Activated naive CD8-positive, alpha-beta T cell treated with anti-CD3 and anti-CD28 coated beads for 36 hours (primary cell): ENCODE results near the gene UBE2I. TPM values are rescaled to one million over a fixed set of nuclear protein-coding genes. Genes with fewer than 3 reads are reported as not detected.

Experiments used
- DNase-seq: peaks from one replicate; pipeline ENCODE4 v3.0.0; 2021
- H3K27ac Mint-ChIP-seq: one replicate; pipeline ENCODE4 v1.8.0; 2022; ENCODE audit warnings: mild to moderate bottlenecking, moderate library complexity, mixed read lengths
- H3K27me3 Mint-ChIP-seq: one replicate; pipeline ENCODE4 v1.8.0; 2022; ENCODE audit warnings: mild to moderate bottlenecking, mixed read lengths
- H3K36me3 Mint-ChIP-seq: one replicate; pipeline ENCODE4 v1.8.0; 2021; ENCODE audit warnings: mild to moderate bottlenecking, mixed read lengths
- H3K4me1 Mint-ChIP-seq: one replicate; pipeline ENCODE4 v1.8.0; 2021; ENCODE audit warnings: mixed read lengths
- H3K4me3 Mint-ChIP-seq: one replicate; pipeline ENCODE4 v1.8.0; 2022; ENCODE audit warnings: mild to moderate bottlenecking, moderate library complexity, mixed read lengths
- H3K9me3 Mint-ChIP-seq: one replicate; pipeline ENCODE4 v1.8.0; 2022; ENCODE audit warnings: mixed read lengths
- total RNA-seq, 2 experiments: library from RNA; stranded (reverse); gene quantifications; one replicate each; pipeline ENCODE4 v1.2.3, GENCODE V29; 2021

The UBE2I gene
- total RNA-seq, 2 experiments from 2014 or later: 280 to 282 TPM

GRCh38 chr16:1333854-1334700, 24.6 kb downstream of the UBE2I start:
- peaks cover 39% of the 10 kb centered on the region for H3K27me3 Mint-ChIP-seq
- no peak overlapping the region for H3K4me3 Mint-ChIP-seq
- no peak overlapping the region for H3K27ac Mint-ChIP-seq
- H3K36me3 Mint-ChIP-seq: no peaks in the 10 kb centered on the region
- H3K9me3 Mint-ChIP-seq: no peaks in the 10 kb centered on the region
- no peak for DNase-seq
- H3K4me1 Mint-ChIP-seq: peaks cover 16% of the 10 kb centered on the region

GRCh38 chr16:1334739-1335138, 25.3 kb downstream of the UBE2I start:
- no peaks in the 10 kb centered on the region for H3K36me3 Mint-ChIP-seq
- H3K9me3 Mint-ChIP-seq: no peaks in the 10 kb centered on the region

GRCh38 chr16:1335211-1335971, 26.0 kb downstream of the UBE2I start:
- DNase-seq: no peak
- no peak overlapping the region for H3K27ac Mint-ChIP-seq
- H3K4me1 Mint-ChIP-seq: peaks cover 16% of the 10 kb centered on the region
- no peaks in the 10 kb centered on the region for H3K36me3 Mint-ChIP-seq
- no peaks in the 10 kb centered on the region for H3K9me3 Mint-ChIP-seq
- H3K27me3 Mint-ChIP-seq: peaks cover 39% of the 10 kb centered on the region
- H3K4me3 Mint-ChIP-seq: no peak overlapping the region

More at GRCh38 chr16:1334739-1335138, 25.3 kb downstream of the UBE2I start:
- no peak for DNase-seq
- Mint-ChIP-seq H3K27me3 (peaks cover 39% of the 10 kb centered on the region), H3K4me1 (peaks cover 16% of the 10 kb centered on the region), H3K4me3 (no peak overlapping the region), H3K27ac (no peak overlapping the region)

GRCh38 chr16:1335996-1336395, 26.6 kb downstream of the UBE2I start:
- H3K36me3 Mint-ChIP-seq: no peaks in the 10 kb centered on the region
- no peak overlapping the region for H3K27ac Mint-ChIP-seq
- H3K9me3 Mint-ChIP-seq: no peaks in the 10 kb centered on the region
- peaks cover 39% of the 10 kb centered on the region for H3K27me3 Mint-ChIP-seq
- peak; percentile 41 for DNase-seq
- no peak overlapping the region for H3K4me3 Mint-ChIP-seq
- peaks cover 16% of the 10 kb centered on the region for H3K4me1 Mint-ChIP-seq

- Mint-ChIP-seq H3K36me3 (no peaks in the 10 kb centered on the region), H3K9me3 (no peaks in the 10 kb centered on the region), H3K4me3 (no peak overlapping the region), H3K27ac (no peak overlapping the region), H3K27me3 (peaks cover 34% of the 10 kb centered on the region), H3K4me1 (peaks cover 11% of the 10 kb centered on the region)
- DNase-seq: no peak
Observed at GRCh38 chr16:1336619-1337018, 27.2 kb downstream of the UBE2I start.

- H3K27me3 Mint-ChIP-seq: peaks cover 26% of the 10 kb centered on the region
- H3K9me3 Mint-ChIP-seq: no peaks in the 10 kb centered on the region
- H3K36me3 Mint-ChIP-seq: no peaks in the 10 kb centered on the region
- no peak overlapping the region for H3K27ac Mint-ChIP-seq
- no peak for DNase-seq
- peaks cover 11% of the 10 kb centered on the region for H3K4me1 Mint-ChIP-seq
- no peak overlapping the region for H3K4me3 Mint-ChIP-seq
Observed at GRCh38 chr16:1337486-1337885, 28.1 kb downstream of the UBE2I start.

- Mint-ChIP-seq H3K9me3 (no peaks in the 10 kb centered on the region), H3K4me1 (peaks cover 15% of the 10 kb centered on the region), H3K27me3 (peaks cover 21% of the 10 kb centered on the region), H3K27ac (no peak overlapping the region), H3K4me3 (no peak overlapping the region), H3K36me3 (no peaks in the 10 kb centered on the region)
- DNase-seq: peak; percentile 52
Observed at GRCh38 chr16:1338119-1338730, 28.8 kb downstream of the UBE2I start.

- Mint-ChIP-seq H3K36me3 (no peaks in the 10 kb centered on the region), H3K4me3 (no peak overlapping the region), H3K27me3 (peaks cover 21% of the 10 kb centered on the region), H3K27ac (no peak overlapping the region), H3K4me1 (peaks cover 18% of the 10 kb centered on the region), H3K9me3 (no peaks in the 10 kb centered on the region)
- no peak for DNase-seq
Observed at GRCh38 chr16:1338855-1339675, 29.6 kb downstream of the UBE2I start.

- H3K27me3 Mint-ChIP-seq: peaks cover 2% of the 10 kb centered on the region
- no peak for DNase-seq
- no peaks in the 10 kb centered on the region for H3K36me3 Mint-ChIP-seq
- no peak overlapping the region for H3K27ac Mint-ChIP-seq
- H3K4me3 Mint-ChIP-seq: no peak overlapping the region
- H3K9me3 Mint-ChIP-seq: no peaks in the 10 kb centered on the region
- H3K4me1 Mint-ChIP-seq: peaks cover 16% of the 10 kb centered on the region
Observed at GRCh38 chr16:1340730-1341494, 31.5 kb downstream of the UBE2I start.

- no peaks in the 10 kb centered on the region for H3K36me3 Mint-ChIP-seq
- H3K27me3 Mint-ChIP-seq: no peaks in the 10 kb centered on the region
- no peak overlapping the region for H3K4me3 Mint-ChIP-seq
- H3K27ac Mint-ChIP-seq: no peak overlapping the region
- peaks cover 16% of the 10 kb centered on the region for H3K4me1 Mint-ChIP-seq
- no peak for DNase-seq
- no peaks in the 10 kb centered on the region for H3K9me3 Mint-ChIP-seq
Observed at GRCh38 chr16:1341495-1342420, 32.3 kb downstream of the UBE2I start.

- peaks cover 16% of the 10 kb centered on the region for H3K4me1 Mint-ChIP-seq
- no peaks in the 10 kb centered on the region for H3K9me3 Mint-ChIP-seq
- H3K27me3 Mint-ChIP-seq: no peaks in the 10 kb centered on the region
- peak; percentile 90 for DNase-seq
- H3K36me3 Mint-ChIP-seq: no peaks in the 10 kb centered on the region
- H3K4me3 Mint-ChIP-seq: peak overlapping the region; percentile 47
- H3K27ac Mint-ChIP-seq: no peak overlapping the region
Observed at GRCh38 chr16:1342526-1343427, 33.3 kb downstream of the UBE2I start.

GRCh38 chr16:1343428-1344242, 34.2 kb downstream of the UBE2I start:
- H3K9me3 Mint-ChIP-seq: no peaks in the 10 kb centered on the region
- H3K4me3 Mint-ChIP-seq: peak overlapping the region; percentile 43
- H3K27ac Mint-ChIP-seq: no peak overlapping the region
- H3K27me3 Mint-ChIP-seq: no peaks in the 10 kb centered on the region
- DNase-seq: no peak
- peaks cover 16% of the 10 kb centered on the region for H3K4me1 Mint-ChIP-seq
- H3K36me3 Mint-ChIP-seq: no peaks in the 10 kb centered on the region
